Muscle layer of colon (tissue), 2 donors: ENCODE results near the gene CRYBA1.
"Not testable (repeated sequence)": the region's sequence is repeated elsewhere in the genome, so short reads cannot be mapped to it uniquely, and the experiment has no call there.

ENCODE experiments used
- H3K27ac ChIP-seq: one replicate; pipeline ENCODE4 v1.7.0; 2013; ENCODE audit warnings: low read depth, mild to moderate bottlenecking, low read length, moderate library complexity
- H3K27me3 ChIP-seq, 2 donors: one replicate each; pipeline ENCODE4 v1.7.0; 2013; ENCODE audit warnings: low read length in 2 of 2, mild to moderate bottlenecking in 2 of 2; ENCODE audit not compliant: insufficient read depth in 2 of 2, control insufficient read depth in 1 of 2
- H3K36me3 ChIP-seq: one replicate; pipeline ENCODE4 v1.7.0; 2013; ENCODE audit warnings: mild to moderate bottlenecking, low read length; ENCODE audit not compliant: insufficient read depth
- H3K4me1 ChIP-seq: one replicate; pipeline ENCODE4 v1.7.0; 2013; ENCODE audit warnings: mild to moderate bottlenecking, low read length; ENCODE audit not compliant: insufficient read depth
- H3K4me3 ChIP-seq, 2 donors: one replicate each; pipeline ENCODE4 v1.7.0; 2013; ENCODE audit warnings: low read length in 2 of 2, low read depth in 1 of 2, mild to moderate bottlenecking in 1 of 2, moderate library complexity in 1 of 2
- H3K9ac ChIP-seq: one replicate; pipeline ENCODE4 v1.7.0; 2013; ENCODE audit warnings: low read length
- H3K9me3 ChIP-seq: one replicate; pipeline ENCODE4 v1.7.0; 2013; ENCODE audit warnings: mild to moderate bottlenecking, low read length
- donor health status: abdominal sarcoma.
- donor health status: Adenocarcinoma of cecum.

The CRYBA1 gene, protein sequence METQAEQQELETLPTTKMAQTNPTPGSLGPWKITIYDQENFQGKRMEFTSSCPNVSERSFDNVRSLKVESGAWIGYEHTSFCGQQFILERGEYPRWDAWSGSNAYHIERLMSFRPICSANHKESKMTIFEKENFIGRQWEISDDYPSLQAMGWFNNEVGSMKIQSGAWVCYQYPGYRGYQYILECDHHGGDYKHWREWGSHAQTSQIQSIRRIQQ

GRCh38 chr17:29246628-29247027 lies at the start of gene CRYBA1:
Gene CRYBA1 (plus strand): TSS chr17:29246859. CDS start chr17:29246864, 5 bp downstream.
- Histone ChIP-seq H3K4me1 (no peaks in the 10 kb centered on the region), H3K36me3 (peaks cover 2% of the 10 kb centered on the region), H3K4me3 (no peak within 1 kb of the TSS), H3K27me3 (no peaks in the 10 kb centered on the region), H3K27ac (no peak within 1 kb of the TSS), H3K9ac (no peak within 1 kb of the TSS), H3K9me3 (no peaks in the 10 kb centered on the region)

DNA sequence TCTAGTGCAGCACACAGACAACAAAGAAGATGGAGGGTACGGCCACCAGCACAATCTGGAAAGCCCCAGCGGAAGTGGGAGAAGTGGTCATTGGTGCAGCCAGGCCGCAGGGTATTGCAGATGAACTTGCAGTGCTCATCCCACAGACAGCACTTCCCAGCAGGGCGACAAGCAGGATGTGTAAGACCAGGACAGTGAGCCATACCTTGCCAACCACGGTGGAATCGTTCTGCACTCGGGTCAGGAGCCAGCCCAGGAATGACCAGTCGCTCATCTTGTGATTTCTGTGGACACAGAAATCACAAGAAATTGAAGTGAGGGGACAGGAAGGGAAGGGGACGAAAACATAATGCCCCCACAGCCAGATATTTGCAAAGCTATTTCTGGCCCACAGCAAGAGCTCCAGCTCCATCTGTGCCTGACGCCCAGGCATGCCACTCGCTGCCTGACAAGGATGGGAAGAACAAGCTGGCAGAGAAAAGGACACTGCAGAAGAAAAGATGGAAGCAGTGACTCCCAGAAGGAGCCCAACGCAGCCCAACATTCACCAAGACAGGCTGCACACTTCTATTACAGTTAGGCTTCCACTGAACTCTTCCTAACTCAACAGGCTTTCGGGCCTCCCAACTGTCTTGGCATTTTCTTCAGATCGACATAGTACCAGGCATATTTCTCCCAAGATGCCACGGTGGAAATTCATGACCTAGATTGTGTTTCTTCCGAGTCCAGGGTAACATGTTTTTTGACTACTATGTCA lies 49.0 kb upstream of the CRYBA1 start:
- Histone ChIP-seq H3K36me3 (no peaks in the 10 kb centered on the region), H3K9ac (no peak overlapping the region), H3K9me3 (no peaks in the 10 kb centered on the region), H3K4me1 (no peaks in the 10 kb centered on the region), H3K4me3 (no peak overlapping the region), H3K27ac (no peak overlapping the region), H3K27me3 (no peaks in the 10 kb centered on the region)

DNA sequence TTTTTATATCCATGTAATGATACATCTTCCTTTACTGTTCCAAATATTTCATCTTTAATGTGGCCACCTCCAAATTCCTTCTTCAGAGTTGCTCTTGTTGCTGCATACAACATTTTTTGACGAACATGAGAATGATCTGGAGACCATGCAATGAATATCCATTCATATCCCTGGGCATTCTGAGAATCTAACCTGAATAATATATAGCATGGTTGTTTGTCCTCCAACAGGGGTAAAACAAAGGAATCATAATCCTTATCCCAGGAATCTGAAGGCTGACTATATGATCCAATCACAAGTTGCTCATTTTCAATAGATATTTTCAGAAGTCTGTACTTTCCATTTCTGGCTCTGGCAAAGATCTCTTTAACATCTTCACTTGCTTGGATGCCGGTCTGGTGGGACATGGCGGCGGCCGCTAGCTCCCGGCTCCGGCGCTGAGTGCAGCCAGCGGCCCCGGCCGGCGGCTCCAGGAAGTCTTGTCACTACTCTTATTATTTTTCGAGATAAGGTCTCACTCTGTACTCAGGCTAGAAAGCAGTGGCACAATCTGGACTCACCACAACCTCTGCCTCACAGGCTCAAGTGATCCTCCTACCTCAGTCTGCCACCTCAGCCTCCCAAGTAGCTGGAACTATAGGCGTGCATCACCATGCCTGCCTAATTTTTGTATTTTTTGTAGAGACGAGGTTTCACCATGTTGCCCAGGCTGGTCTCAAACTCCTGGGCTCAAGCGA lies 42.4 kb upstream of the CRYBA1 start:
- not testable (repeated sequence) for H3K4me1 ChIP-seq, H3K9me3 ChIP-seq, H3K4me3 ChIP-seq, H3K27ac ChIP-seq, H3K36me3 ChIP-seq, H3K9ac ChIP-seq, H3K27me3 ChIP-seq

GRCh38 chr17:29205047-29205446 lies 41.6 kb upstream of the CRYBA1 start:
- Histone ChIP-seq H3K27me3 (no peaks in the 10 kb centered on the region), H3K36me3 (no peaks in the 10 kb centered on the region), H3K27ac (no peak overlapping the region), H3K4me1 (no peaks in the 10 kb centered on the region), H3K9ac (no peak overlapping the region), H3K4me3 (no peak overlapping the region), H3K9me3 (no peaks in the 10 kb centered on the region)

DNA sequence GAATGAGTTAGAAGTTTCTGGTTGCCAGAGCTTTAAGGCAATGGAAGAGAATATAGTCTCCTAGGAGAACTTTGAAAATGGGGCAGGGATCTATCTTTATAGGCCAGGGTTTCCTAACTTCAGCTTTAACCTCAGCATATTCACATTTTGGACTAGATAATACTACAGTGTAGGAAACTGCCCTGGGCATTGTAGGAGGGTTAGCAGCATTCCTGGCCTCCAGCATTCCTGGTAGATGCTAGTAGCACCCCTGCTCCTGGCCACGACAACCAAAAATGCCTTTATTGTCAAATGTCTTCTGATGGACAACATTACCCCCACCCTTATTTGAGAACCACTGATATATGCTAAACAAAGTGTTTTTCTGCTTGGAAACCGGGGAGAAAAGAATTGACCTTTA lies 38.7 kb upstream of the CRYBA1 start:
- Histone ChIP-seq H3K27me3 (no peaks in the 10 kb centered on the region), H3K36me3 (no peaks in the 10 kb centered on the region), H3K27ac (no peak overlapping the region), H3K9ac (no peak overlapping the region), H3K4me3 (no peak overlapping the region), H3K4me1 (no peaks in the 10 kb centered on the region), H3K9me3 (no peaks in the 10 kb centered on the region)

- H3K4me1 ChIP-seq: no peaks in the 10 kb centered on the region
- no peak overlapping the region for H3K27ac ChIP-seq
- H3K9ac ChIP-seq: no peak overlapping the region
Measured at GRCh38 chr17:29209073-29209472, 37.6 kb upstream of the CRYBA1 start.

DNA sequence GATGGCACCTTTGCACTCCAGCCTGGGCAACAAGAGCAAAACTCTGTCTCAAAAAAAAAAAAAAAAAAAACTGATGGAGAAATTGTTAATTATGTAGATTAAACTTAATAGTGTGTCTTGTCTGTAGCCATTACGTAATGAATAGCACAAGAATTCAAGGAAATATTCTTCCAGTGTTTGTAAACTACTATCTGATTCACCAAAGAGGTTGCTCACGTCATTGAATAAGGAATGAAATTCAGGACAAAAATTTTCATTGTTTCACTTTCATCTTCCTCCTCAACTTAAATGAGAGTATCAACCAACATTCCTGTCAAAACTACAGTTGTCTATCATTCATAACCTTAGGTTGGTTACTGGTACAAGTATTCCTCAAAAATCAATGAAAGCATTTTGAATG lies 35.8 kb upstream of the CRYBA1 start:
- H3K4me3 ChIP-seq: no peak overlapping the region
- no peaks in the 10 kb centered on the region for H3K36me3 ChIP-seq
- no peak overlapping the region for H3K27ac ChIP-seq
- no peaks in the 10 kb centered on the region for H3K4me1 ChIP-seq
- no peaks in the 10 kb centered on the region for H3K27me3 ChIP-seq
- H3K9me3 ChIP-seq: no peaks in the 10 kb centered on the region
- no peak overlapping the region for H3K9ac ChIP-seq

More at GRCh38 chr17:29209073-29209472, 37.6 kb upstream of the CRYBA1 start:
- no peaks in the 10 kb centered on the region for H3K36me3 ChIP-seq
- H3K9me3 ChIP-seq: no peaks in the 10 kb centered on the region
- H3K27me3 ChIP-seq: no peaks in the 10 kb centered on the region
- no peak overlapping the region for H3K4me3 ChIP-seq

- no peaks in the 10 kb centered on the region for H3K9me3 ChIP-seq
- no peak overlapping the region for H3K27ac ChIP-seq
- no peaks in the 10 kb centered on the region for H3K4me1 ChIP-seq
- H3K9ac ChIP-seq: no peak overlapping the region
- H3K27me3 ChIP-seq: no peaks in the 10 kb centered on the region
- H3K4me3 ChIP-seq: no peak overlapping the region
- H3K36me3 ChIP-seq: no peaks in the 10 kb centered on the region
Measured at GRCh38 chr17:29212094-29212631, 34.5 kb upstream of the CRYBA1 start.

- Histone ChIP-seq H3K4me3 (no peak overlapping the region), H3K27me3 (no peaks in the 10 kb centered on the region), H3K9ac (no peak overlapping the region), H3K4me1 (no peaks in the 10 kb centered on the region), H3K9me3 (no peaks in the 10 kb centered on the region), H3K27ac (no peak overlapping the region), H3K36me3 (no peaks in the 10 kb centered on the region)
Measured at GRCh38 chr17:29212681-29213121, 34.0 kb upstream of the CRYBA1 start.

DNA sequence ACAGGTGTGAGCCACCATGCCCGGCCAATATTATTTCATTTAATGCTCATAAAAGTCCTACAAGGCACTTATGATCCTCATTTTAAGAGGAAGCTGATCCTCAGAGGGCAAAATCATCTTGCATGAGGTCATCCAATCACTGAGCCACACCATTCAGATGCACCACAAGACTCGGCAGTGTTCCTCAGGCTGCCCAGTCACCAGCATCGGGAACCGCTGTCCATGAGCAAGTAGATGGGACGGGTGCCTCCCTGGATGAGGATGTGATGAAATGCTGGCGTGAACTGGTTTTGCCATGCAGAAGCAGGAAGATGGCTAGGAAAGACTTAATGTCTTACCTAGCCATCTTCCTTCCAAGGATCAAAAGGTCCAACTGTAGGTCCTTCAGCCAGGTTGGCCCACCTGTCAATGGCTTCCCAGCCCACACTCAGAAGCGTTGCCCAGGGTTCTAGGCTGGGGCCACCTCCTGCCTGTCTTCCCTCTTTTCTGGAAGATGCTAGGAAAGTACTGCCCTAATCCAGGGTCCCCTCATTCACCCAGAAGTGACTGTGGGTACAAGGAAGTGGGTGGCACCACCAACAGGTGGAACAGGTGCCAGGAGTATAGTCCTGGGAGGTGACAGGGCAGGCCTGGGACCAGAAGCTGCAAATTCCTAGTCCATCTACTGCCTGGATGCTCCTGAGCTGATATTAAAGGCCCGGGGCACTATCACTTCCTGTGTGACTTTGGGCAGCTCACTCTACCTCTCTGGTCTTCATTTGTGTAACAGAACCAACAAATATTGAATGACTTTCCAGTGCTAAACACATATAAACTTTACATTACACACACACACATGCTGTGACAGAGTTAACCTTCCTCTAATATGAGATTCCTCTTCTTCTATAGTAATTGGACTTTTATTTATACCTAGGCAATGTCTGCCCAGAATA lies 32.2 kb upstream of the CRYBA1 start:
- H3K4me1 ChIP-seq: peaks cover 5% of the 10 kb centered on the region
- H3K4me3 ChIP-seq: no peak overlapping the region
- H3K9ac ChIP-seq: no peak overlapping the region
- H3K27me3 ChIP-seq: no peaks in the 10 kb centered on the region
- no peak overlapping the region for H3K27ac ChIP-seq
- no peaks in the 10 kb centered on the region for H3K9me3 ChIP-seq
- H3K36me3 ChIP-seq: no peaks in the 10 kb centered on the region
